Stimulated activated CD8-positive, alpha-beta memory T cell treated with anti-CD3 and anti-CD28 coated beads, Interleukin-4, amount 100 ng/mL, for 4 hours (primary cell): ENCODE data around the gene GPC5.

Experiments used
- DNase-seq, 2 donors: peaks; one replicate each; pipeline ENCODE4 v3.0.0-alpha.2; 2020; ENCODE audit warnings: low read depth in 2 of 2, low spot score in 1 of 2

GPC5 gene

DNA sequence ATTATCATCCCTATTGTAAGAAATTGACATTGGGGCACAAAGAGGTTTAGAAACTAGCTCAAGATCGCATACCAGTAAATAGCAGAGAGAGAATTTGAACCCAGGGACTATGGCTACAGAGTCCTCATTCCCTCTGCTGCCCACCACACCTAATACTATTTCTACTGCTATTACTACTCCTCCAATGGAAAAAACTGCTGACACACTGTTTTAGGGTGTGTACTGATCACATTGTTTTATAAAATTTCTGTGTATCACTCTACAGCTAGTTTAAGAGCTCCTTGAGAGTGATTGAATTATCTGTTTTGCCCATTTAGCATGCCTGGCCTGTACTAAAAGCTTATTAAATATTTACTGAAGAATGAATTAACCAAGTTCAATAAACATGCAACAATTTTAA, 552.4 kb downstream of the GPC5 start:
- no peak for DNase-seq

DNA sequence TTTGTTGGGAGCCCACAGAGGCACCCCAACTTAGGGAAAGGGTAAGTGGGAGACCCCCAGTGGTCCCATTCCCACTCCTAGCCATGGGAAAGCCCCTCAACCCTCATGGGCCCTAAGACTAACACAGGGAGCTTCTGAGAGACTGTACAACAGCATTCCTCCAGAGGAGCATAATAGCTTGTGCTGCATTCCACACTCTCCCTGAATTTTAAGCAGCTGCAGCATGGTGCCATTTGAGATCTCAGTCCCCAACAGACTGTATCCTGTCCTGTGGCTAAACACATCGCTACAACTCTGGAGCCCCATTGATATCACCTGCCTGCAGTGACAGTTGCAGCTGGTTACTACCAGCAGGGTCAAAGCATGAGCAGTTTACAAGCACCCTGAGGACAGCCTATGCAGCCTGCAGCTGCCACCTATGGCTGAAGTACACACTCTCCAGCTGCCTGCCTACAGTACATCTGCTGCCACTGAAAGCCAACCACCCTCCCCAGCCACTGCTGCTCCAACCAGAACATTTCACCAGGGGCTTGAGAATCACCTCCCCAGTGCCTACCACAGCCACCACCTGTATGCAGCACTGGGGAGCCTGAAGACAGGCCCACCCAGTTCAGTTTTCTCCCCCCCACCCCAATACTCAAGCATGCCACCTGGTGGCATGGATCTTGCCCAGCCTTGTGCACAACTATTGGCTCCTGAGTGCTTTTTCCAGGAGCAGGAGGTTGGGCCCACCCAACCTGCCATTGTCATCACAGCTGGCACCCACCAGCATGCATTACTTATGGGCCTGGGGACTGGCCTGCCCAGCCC, 557.3 kb downstream of the GPC5 start:
- no peak for DNase-seq

DNA sequence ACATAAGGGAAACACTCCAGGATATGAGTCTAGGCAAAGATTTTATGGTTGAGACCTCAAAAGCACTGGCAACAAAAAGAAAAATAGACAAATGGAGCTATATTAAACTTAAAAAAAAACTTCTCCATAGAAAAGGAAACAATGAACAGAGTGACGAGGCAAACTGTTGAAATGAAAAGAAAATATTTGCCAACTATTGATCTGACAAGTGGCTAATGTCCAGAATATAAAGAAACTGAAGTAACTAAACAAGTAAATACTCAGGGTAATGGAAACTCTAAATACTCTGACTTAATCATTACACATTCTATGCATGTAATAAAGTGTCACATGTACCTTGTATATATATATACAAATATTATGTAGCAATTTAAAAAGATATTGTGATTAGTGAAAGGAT, 562.5 kb downstream of the GPC5 start:
- no peak for DNase-seq

DNA sequence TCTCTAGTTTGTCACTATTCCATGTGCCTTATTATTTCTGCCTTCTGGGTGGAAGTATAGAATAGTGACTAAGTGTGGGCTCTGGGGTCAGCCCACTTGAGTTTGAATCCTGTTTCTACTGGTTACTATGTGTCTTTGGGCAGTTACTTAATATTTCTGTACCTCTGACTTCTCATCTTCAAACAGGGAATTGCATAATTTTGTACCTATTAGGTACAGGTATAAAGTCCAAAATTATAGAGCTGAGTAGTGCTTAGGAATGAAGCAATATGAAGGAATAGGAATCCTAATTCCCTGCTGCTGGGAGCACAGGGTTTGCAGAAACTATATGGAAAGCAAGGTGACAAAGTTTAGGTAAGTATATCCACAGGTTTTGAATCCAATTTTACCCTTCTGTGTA, 564.5 kb downstream of the GPC5 start:
- DNase-seq = no peak

DNA sequence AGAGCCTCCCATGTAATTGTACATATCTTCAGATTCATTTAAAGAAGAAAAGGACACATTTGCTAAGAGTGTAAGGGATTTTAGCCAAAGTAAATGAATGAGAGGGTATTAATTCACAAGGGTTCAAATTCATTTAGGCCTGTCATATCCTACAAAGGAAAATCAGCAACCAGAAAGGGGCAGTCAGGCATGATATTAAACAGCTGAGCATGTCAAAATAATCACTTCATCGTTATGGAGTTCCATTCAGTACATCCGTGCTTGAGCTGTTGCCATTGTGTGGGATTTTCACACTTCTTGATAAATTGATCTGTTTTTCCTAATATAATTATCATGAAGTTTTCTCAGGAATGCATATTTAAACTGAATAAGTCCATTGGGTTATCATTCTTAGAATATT, 567.1 kb downstream of the GPC5 start:
- DNase-seq = no peak

DNA sequence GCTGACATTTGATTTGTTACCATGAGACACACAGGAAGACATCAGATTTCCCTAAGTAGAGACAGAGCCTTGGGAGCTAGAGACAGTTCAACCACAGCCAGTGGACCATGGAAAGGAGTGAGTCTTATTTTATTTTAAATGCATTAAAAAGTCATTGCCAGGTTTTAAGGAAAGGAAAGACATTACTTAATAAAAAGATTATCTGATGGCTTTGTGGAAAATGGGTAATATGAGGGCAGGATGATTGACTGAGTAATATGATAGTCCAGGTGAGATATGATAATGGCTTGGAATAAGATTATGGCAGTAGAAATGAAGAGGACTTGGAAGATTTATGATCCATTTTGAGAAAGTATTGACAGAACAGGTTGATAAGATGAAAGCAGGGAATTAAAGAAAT, 580.1 kb downstream of the GPC5 start:
- no peak for DNase-seq

DNA sequence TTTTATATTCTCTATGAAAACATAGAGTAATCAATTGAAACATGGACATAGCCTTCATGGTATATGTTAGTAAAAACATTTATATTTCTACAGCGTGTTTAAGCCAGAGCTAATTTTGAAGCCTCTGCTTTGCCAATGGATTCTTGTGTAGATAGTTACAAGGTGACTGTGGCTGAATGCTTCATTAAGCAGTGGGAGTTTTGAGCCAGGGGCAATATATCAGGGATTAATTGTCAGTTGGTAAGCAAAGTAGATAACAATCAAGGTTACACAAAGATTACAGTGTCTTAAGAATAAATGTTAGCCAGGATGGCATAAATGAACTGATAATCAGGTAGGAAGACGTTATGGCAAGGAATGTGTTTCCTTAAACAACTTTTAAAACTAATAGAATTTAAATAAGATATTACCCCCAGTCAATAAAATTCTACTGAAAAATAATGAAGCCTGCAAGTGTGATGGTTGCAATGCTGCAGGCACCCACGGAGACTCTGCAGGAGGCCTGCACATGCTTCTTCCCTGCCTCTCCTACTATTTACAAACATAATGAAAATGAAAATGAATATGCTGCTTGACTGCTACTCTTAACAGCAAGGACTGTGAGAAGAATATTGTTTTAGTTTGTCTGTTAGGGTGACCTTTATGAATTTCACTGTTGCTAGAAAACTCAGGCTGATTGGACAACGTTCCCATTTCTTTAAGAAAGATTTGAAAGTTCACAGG, 588.5 kb downstream of the GPC5 start:
- no peak for DNase-seq

DNA sequence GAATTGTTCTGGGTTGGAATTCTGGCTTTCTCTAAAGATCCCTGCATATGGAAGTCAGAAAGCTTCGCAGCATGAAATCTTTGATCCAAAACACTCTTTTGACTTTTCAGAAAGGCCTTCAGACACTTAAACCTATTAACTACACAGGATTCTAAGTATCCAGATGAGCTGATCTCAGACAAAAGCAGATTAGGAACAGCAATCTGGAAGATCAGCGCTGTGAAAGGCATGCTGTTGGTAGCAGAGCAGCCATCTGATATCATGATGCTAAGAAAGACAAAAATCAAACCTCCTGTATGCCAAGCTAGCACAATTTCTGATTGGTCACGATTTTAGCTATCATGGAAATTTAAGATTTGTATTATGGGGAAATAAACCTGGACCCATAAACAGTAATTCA, 589.9 kb downstream of the GPC5 start:
- DNase-seq = no peak

DNA sequence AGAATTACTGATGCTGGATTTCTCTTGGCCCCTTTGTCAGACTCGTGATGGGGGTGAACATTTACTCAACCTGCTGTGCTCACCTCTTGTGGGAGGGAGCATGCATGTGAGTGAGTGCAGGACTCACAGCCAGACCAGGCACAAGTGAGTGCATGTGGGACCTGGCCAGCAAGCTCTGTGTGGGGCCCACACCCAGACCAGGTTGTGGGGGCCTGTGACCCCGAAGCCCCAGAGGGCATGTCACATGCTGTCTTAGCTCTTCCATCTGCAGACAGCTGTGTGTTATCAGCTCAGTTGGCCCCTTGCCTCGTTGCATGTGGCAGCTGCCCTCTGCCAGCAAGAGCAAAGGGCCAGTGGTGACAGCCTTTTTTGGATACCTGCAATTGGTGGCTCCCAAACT, 614.4 kb downstream of the GPC5 start:
- DNase-seq = no peak

DNA sequence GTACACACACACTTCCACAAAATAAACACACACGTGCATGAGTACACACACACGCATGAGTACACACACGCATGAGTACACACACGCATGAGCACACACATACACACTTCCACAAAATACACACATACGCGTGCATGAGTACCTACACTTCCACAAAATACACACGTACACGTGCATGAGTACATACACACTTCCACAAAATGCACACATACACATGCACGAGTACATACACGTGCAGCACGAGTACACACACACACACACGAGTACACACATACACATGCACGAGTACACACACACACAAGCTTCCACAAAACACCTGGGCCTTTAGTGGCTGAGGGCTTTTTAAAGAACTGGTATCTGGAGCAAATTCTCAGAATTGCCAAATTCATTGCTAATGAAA, 619.3 kb downstream of the GPC5 start:
- DNase-seq = no peak

DNA sequence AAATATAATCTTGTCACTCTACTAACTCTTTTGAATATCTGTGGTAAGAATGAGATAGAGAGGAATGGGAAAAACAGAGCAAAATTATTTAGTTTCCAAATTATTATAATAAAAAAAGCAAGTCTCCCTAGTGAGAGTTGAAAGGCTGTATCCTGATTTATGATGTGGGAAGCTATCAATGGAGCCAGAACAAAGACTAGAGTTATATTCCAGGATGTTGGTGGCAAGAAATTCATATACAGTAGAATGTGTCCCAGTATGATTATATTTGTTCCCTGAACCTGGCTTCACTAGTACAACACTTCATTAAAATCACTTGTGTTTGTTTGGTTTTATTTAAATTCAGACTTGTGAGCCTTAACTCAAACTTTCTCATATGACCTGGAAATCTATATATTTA, 630.3 kb downstream of the GPC5 start:
- no peak for DNase-seq

DNA sequence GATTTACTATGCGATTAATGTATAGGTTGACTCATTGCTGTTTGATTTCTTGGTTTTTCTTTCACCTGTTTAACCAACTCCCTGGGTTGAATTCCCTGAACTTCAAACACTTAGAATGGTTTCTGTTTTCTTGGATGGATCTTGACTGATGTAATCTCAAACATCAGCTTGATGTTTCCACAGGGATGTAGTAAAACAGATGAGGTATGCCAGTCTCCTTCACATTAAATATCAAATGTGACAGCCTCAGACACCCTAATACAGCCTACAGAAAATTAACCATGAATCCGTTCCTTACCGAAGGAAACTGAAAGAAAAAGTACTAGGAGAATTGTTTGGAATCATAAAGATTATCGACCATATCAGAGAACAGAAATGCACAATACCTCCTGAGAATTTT, 631.2 kb downstream of the GPC5 start:
- DNase-seq = no peak

DNA sequence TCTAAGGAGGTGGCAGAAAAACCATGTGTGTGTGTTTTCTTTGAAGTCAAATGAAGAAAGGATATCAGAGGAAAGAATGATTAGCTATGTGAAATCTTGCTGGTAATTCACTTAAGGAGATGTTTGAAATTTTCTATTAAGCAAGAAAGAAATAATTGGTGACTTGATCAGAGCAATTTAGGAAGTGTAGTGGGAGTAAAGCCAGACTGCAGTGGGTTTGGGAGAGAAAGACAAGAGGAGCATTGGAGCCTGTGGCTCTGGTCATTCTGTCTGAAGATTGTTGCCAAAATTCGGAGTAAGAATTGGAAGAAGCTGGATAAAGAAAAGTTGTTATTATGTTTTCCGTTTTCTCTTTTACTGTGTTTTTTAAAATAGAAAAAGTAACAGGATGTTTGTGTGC, 640.5 kb downstream of the GPC5 start:
- no peak for DNase-seq

DNA sequence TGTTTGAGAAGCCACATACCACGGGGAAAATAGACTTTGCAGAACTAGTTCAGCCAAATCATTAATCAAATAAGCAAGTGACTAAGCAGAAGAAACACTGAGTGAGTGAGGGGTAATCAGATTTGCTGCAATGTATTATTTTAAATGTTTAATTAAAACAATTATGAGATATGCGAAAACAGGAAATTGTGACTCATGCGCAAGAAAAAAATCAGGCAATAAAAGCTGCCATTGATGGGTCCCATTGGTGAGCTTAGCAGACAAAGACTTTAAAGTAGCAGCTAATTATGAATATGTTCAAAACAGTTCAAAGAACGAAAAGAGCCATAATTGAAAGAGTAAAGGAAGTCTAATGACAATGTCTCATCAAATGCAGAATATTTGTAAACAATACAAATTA, 644.1 kb downstream of the GPC5 start:
- no peak for DNase-seq

DNA sequence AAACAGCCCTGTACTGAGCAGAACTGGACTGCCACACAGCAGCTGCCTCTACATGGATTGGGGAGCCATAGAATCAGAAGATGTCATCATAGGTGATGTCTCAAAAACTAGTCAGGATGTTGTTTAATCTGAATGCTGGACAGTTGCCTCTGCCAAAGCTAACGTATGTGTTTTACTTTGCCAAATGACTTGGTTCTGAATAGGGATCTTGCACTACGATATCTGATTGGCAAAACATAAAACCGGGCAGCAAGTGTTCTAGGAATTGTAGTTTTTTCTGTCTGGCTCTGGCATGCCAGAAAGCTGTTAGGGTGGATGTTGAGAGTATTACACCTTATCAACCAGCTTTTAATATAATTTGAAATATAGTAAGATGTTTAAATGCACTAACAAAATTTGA, 645.9 kb downstream of the GPC5 start:
- DNase-seq = no peak

DNA sequence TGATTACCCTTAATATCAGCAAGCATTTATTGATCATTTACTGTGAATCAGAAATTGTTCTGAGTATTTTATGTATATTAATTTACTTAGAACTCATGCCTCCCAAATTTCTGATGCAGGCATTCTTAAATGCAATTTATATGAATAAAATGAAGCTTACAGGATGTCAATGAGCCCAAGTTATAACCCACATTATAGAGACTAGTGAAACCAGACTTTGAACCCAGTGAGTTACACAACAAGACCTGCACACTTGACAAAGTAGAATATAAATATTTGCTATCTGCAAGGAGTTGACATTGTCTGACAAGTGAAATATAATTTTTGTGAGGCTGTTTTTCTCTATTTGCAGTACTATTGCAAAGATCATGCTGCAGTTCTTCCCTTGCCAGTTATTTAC, 656.0 kb downstream of the GPC5 start:
- DNase-seq = no peak

DNA sequence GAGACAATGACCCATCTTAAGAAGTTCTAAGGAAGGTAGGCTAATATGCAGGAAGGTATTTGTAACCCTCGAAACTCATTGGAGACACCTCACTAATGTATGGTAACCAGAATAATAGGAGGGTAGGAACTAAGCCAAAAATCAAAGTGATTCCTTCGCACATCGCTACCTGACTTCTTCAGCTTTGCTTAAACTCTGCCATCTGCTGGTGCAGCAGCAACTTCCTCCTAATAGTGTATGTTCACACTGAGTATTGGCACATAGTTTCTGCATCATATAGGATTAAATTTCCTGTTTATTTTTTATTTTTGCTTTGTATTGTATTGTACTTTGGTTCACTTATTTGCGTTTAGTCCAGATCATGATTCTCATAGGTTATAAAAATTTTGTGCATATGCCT, 676.2 kb downstream of the GPC5 start:
- no peak for DNase-seq

DNA sequence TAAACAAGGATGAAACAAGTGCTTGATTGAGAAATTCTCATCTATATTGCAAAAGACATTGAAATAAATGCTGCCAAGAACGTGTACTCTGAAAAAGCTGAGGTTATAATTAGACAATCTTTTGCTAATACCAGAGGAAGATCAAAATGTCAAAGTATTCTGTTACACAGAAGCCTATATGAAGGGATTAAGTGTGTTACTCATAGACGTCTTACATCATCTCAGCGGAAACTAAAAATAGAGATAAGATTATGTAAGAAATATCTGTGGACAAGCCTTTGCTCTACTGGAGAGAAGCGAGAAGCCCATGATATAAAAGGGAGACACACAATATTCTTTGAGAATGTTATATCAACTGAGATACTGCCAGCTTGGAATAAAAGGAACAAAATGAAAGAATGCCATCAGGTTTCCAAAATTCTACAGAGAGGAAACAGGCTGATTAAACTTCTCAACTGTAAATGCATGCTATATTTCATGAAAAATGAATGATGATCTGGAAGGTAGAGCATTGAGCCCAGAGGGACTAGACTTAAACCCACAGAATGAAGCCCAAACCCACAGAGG, 699.0 kb downstream of the GPC5 start:
- no peak for DNase-seq

DNA sequence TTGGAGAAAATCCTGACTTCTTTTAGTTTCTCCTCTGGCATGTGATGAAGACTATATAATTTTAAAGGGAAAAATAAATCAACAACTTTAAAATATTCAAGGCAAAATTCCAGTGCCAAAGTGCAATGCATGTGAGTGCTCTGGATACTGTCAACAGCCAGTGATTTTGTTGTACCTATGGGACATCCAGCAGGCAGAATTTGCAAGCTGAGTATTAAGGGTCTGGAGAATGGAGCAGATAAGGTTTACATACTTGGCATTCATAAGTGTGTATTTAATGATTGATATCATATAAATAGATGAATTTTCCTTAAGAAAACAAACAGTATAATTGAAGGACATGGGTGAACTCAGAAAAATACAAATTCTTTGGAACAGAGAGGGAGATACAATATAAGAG, 703.4 kb downstream of the GPC5 start:
- no peak for DNase-seq

DNA sequence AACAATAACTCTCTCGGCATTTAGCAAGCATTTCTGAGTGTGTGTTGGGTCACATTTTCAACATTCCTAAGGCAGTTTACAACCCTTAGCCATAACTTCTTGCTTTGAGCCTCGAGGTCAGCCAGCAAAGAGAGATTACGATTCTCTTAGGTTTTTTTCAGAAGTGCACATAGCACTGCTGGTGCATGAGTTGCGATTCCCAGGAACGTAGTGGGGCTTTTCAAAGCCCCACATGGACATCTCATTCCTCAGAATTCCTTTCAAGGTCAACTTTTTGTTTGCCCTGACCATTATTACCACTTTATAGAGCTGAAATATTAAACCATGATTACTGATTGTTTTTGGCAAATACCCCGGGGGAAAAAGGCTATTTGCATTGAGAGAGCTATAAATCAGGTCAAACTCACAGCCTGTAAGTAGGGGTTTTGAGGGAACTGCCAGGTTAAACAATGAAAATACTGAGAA, 705.3 kb downstream of the GPC5 start:
- DNase-seq = no peak

DNA sequence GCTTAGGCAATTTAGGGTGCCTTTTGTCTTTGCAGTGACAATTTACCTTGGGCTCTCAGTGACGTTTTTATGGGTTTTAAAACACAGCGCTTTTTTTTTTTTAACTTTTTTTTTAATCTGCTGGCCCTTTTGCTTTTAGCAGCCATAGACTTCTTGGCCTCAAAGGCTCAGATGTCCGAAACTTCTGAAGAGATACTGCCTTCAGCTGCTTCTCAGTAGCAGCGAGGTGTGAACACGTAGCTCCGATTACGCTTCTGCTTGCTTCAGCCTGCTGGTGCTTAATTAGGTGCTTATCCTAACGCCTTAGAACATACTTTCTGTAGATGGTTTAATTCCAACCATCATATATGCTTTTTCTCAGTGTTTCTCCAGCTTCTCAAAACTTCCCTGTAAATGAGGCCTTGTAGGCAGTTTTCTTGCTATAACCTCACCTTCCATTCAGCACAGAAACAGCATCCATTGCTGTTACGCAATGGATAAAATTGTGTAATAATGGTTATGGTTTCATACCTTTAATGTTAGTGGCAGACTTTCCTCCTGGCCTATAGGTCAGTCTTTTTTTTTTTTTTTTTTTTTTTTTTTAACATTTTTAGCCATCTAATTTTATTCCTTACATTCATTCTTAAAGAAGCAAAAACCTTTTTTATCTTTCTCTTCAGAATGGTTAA, 723.9 kb downstream of the GPC5 start:
- DNase-seq = no peak

DNA sequence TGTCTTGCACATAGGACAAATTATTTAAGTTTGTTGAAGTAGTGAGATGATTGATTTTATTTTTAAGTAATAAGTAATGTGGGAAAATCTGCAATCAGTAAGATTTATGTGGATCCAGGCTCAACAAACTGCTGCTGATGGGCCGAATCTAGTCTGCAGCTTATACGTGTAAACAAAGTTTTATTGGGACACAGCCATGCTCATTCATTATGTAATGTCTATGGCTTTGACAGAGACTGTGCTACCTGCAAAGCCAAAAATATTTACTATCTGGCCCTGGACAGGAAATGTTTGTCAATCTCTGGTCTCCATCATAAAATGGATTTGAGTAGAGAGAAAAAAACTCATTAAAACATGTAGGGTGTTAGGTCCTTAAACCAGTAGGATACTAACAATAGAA, 728.0 kb downstream of the GPC5 start:
- no peak for DNase-seq
